Fibroblast of skin of right quadriceps (primary cell): ENCODE results near the gene SH3BGRL2.
A peak's percentile ranks its signal among the peaks of the same experiment; 100 is the strongest.
"Not testable (repeated sequence)": the region's sequence is repeated elsewhere in the genome, so short reads cannot be mapped to it uniquely, and the experiment has no call there.

ENCODE experiments used
- DNase-seq: peaks from one replicate; pipeline ENCODE4 v3.0.0-alpha.2; 2013

SH3BGRL2 gene

DNA sequence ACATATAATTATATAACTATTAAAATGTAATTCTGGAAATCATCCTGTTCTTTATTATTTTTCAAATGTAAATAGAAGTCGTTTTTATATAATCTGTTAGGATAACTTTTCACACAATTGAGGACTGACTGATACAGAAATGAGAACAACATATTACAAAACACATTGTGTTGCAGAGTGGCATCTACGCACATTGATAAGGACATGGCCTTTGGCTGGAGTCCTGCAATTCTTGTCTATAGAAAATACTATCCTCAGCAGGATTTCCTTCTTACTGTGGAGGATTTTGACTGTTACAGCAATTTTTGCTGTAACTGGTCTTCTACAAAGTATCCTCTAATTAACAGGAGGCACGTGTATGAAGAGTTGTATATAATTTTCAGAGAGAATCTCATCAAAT, 19.8 kb downstream of the SH3BGRL2 start:
- no peak for DNase-seq

DNA sequence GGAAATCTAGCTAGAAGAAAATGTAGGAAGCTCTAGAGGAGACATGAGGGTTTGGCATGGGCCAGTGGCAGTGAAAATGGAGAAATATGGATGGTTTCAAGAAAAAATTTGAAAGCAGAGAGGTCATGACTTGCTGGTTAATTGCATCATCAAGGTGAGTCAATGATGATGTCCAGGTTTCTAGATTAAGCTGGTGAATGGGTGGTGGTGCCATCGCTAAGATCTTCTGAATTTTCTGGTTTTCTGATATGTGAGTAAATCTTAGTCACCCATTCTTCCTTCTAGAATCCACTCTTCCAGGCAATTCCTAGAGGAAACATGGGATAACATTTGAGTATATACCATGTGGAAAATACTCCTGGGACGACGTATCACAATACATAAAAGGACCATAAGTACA, 25.0 kb downstream of the SH3BGRL2 start:
- DNase-seq, result no peak

DNA sequence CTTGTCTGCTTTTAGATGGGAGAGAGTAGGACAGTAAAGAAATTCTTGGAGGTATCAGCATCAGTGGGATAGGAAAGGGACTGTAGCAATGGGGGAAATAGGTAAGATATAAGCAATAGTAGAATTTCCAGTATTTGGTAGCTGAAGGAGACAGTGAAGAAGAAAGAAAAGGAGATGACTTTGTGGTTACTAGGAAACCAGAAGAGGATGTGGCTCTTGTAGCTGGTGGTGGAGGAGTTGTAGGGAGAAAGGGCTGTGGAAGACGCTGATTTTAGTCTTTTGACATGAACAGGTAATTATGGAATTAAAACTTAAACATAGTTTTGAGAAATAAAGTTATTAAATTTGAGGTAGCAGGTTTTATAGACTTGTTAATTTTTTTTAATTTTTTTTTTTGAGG, 26.1 kb downstream of the SH3BGRL2 start:
- no peak for DNase-seq

DNA sequence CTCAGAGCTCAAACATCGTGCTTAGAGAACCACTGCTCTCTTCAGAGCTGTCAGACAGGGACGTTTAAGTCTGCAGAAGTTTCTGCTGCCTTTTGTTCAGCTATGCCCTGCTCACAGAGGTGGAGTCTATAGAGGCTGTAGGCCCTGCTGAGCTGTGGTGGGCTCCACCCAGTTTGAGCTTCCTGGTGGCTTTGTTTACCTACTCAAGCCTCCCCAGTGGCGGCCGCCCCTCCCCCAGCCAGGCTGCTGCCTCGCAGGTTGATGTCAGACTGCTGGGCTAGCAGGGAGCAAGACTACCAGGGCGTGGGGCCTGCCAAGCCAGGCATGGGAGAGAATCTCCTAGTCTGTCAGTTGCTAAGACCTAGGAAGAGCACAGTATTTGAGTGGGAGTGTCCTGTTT, 32.5 kb downstream of the SH3BGRL2 start:
- DNase-seq, result not testable (repeated sequence)

DNA sequence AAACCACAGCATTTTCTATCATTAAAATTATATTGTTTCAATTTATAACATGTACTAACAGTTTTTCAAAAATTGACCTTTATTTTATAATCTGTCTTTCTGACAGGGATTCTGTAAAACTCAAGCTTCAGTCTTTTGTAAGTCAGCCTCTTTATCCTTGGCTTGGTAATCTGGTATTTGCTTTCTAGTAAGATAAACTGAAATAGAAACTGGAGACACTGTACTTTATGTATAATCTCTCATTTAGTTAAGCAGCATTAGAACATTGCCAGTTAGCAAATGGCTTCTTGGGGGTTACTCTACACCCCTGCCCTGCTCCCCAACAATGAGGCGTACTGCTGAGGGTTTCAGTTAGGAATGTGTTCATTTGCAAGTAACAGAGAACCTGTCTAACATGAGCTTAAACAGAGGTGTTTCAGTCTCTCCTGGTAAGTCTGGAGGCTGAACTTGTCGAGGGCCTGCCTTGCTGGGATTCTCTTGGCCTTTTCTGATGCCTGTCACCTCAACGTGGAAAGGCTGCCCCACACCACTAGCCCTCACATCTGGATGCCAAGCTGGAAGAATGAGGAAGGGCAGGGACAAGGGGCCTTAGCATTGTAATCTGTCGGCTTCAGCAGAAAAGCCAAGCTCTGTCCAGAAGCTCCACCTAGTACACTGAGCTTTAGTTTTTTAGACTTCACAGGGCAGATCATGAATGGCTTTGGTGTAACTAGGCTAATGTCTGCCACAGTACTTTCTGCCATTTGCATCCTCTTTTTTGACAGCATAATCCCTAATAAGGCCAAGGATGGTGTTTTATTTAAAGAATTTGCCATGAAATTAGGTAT, 34.8 kb downstream of the SH3BGRL2 start:
- DNase-seq, result no peak

DNA sequence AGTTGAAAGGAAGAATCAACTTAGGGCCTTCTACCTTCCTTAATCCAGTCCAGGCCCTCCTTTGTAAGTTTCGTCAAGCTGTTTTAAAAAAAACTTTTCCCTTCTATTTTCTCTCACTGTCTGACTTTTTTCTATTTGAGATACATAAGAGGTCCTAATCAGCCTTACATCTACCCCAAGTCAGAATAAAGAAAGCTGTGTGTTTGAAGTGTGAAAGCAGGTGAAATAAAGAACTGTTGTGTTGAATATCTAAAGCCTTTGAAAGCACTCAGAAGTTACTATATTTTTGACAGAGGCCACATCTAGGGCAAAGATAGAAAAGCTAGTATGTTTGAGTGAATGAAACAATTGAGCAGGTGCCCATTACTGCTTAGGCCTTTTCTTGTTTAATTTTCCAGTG, 35.5 kb downstream of the SH3BGRL2 start:
- DNase-seq, result no peak

DNA sequence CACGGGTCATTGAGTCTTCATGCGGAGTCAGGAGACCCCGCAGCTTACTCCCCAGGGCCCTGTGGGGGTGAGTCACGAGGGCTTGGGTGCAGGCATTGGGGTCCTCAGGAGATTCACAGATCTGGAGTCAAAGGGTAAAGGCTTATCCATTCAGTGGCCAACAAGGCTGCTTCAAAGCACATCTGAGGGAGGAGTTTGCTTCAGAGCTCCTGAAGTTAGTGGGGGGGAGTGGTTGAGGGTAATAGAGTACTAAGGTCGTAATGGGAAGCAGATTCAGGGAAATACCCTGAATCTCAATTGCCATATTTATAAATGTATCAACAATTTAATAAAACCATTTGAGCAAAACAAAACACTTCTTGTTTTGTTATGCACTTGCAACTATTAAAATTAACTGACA, 37.3 kb downstream of the SH3BGRL2 start:
- no peak for DNase-seq

DNA sequence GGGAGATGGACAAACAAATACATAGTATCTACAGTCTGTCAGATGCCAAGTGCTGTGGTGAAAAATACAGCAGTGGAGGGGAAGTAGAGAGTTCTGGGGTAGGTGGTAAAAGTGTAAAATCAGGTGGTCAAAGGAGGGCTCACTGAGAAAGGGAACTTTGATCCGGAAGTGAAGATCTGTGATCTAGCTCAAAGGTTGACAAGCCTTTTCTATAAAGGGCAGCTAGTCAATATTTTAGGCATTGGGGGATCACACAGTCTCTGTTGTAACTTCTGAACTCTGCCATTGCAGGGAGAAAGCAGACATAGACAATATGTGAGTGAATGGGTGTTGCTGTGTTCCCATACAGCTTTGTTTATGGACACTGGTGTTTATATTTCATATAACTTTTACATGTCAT, 38.6 kb downstream of the SH3BGRL2 start:
- DNase-seq, result no peak

DNA sequence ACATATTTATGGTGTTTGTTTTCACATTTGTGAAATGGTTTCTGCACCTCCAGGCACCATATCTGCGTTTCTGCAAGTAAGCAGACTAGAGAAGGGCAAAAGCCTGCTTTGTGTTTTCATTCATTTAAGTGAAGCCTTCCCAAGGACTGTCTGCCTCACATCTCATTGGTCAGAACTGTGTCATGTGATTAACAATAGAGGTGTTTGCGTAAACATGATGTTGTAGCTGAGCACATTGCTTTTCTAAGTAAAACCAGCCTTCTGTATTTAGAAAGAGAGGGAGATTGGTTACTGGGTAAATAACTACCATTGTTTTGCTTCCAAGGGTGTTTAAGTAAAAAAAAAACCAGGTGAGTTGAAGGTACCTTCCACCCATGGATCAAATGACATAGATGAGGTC, 39.7 kb downstream of the SH3BGRL2 start:
- no peak for DNase-seq

DNA sequence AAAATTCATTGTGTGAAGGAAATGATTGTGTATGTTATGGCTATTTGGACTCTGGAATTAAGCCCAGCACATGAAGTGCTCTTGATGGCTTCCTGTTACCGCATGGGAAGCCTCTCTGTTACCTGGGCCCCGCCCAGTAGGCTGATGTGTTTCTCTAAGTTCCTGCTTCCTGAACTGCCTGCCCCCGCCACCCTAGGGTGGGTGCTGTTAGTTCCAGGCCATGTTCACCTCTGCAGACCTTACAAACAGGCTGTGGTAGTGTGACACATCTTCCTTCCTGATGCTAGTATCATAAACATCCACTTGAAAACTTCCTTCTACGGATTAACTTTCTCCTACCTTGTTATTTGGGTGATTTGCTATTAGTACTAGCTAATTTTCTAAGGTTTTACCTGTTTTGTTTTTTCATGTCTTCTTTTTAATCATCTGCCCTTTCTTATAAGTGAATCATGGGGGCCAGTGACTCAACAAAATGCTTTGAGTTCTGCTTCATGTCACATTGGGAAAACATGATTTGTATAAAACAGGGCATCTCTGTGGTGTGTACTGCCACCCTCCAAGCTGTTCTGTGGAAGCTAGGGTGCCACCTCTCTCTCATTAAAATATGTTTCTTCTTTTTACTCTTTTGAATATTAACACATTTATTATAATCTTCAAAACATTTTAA, 40.6 kb downstream of the SH3BGRL2 start:
- no peak for DNase-seq

DNA sequence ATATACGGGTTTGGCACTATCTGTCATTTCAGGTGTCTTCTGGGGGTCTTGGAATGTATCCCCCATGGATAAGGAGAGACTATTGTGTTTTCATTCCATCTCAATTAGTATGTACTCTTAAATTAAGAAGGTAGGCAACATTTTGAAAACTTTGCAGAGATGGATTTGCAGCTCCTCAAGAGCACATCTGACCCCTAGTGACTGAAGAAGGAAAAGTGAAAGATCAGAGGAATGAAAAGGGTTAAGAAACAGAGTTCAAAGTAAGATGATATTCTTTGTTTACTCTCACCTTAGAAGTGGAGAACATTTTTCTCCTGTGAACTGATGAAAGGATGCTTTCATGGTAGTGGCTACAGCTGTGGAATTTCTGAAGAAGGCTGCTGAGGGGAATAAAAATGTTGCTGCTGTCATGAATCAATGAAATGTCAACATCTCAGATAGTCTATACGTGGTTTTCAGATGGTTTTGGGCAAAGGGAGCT, 41.5 kb downstream of the SH3BGRL2 start:
- DNase-seq, result peak; percentile 18

DNA sequence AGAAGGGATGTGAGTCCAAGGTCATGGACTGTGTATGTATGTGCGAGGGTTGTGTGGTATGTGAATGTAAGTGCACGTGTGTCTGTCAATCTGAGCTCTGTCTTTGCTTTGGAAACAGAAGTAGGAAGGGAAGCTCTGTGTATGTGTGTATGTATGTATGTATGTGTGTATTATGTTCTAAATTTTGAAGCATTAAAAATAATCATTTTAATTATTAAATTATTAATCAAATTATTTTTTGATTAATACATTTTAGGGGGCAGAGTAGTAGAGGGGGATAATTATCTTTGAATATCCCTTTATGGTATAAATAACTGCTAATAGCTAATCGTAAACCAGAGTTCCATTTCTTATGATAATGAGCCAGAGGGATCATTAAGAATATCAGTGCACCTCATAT, 42.8 kb downstream of the SH3BGRL2 start:
- no peak for DNase-seq

DNA sequence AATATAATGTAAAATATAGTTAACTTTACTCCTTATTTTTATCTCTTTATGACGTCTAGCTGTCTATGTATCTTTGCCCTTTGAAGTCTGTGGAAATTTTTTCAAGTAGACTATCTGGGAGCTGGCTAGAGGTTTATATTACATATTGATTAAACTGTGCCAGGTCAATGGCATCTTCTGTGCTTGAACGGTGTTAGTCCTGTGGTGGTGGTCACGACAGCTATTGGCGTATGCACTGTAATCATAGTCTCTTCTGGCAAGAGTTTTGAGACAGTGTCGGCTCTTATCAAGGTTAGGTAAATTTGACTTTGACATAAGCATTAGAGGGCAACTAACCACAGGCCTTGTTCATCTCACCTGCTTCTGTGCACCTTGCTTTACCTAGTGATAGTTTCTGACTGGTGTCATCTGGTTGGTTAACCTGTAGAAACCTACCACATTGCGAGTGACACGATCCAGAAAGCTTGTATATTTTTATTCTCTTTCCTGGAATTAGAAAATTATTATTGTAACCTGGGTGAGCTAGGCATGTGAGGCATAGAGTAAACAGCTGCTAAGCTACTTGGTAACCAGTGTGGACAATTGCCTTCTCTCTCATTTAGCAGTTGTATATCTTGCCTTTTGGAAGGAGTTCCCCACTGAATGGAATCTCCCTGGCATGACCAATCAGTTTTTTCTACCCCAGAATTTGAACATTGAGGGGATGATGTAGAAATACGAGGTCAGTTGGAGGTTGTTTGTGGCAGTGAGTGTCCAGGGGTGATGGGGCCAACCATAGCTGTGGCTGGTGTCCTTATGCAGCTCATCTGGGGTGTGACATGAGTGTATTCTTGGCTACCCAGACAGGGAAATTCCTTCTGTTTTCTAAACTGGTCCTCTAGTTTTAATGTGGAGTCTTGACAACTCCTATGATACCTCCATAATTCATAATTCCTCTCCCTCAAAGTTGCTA, 45.9 kb downstream of the SH3BGRL2 start:
- no peak for DNase-seq

DNA sequence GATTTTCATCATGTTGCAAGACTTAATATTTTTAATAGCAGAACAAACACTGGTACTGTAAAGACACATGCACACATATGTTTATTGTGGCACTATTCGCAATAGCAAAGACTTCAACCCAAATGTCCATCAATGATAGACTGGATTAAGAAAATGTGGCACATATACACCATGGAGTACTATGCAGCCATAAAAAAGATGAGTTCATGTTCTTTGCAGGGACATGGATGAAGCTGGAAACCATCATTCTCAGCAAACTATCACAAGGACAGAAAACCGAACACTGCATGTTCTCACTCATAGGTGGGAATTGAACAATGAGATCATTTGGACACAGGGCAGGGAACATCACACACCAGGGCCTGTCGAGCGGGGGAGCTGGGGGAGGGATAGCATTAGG, 51.6 kb downstream of the SH3BGRL2 start:
- DNase-seq, result not testable (repeated sequence)

DNA sequence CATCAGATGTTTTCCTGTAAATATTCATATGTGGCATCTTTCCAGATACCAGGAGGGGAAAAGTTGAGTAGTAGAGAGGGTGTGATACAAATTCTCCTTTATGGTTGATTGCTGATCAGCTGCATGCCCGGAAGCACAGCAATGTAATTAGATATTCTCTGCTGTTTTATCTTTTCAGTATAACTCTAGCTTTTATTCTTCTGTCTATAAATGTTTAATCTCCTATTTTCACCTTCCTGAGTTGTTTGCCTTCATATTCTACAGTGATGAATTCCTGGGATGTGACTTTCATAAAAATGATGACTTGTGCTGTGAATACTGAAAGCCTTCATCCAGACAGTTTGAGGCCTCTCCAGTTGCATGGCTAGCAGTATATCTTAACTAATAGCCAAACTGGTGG, 53.7 kb downstream of the SH3BGRL2 start:
- no peak for DNase-seq

DNA sequence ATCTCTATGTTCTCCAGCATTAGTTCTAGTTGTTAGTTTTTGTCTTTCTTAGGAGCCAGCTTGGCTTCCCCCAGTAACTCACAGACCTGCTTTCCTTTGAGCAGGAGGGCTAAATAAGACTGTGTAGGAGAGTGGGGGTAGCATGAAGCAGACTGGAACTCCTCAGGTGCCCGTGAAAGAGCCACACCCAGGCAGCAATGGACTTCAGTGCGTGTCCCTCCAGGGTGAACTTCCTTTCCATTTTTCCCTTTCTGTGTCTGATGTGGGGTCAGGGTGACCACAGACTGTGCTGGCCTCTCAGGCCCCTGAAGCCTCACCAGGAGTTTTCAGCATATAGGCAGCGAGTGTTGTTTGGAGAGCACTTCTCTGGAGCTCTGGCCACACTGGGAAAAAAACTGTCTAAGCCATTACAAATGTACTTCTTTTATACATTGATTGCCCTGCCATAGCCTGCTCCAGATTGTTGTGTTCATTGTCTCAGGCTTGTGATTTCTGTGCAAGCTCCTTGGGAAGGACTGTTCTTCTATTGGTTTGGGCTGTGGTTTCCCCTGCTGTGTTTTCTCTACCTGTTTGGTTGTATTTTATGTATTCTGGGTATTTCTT, 55.7 kb downstream of the SH3BGRL2 start:
- no peak for DNase-seq

DNA sequence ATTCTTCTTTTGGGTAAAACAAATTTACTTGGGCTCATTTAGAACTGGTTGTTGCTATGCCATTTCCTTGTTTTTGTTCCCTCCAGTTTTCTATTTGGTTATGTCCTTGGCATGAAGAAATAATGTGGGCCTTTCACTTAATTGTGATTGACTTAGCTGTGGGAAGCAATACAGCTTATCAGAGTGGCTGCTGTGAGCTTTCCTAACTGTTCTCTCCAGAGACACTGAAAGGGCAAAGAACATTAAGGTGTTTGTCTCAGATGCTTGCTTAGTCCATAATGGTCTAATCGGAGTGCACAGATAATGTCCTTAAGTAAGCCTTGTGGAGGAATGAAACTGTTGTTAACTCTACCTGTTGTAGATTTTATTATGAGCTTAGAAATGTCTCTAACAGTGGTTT, 56.6 kb downstream of the SH3BGRL2 start:
- no peak for DNase-seq

DNA sequence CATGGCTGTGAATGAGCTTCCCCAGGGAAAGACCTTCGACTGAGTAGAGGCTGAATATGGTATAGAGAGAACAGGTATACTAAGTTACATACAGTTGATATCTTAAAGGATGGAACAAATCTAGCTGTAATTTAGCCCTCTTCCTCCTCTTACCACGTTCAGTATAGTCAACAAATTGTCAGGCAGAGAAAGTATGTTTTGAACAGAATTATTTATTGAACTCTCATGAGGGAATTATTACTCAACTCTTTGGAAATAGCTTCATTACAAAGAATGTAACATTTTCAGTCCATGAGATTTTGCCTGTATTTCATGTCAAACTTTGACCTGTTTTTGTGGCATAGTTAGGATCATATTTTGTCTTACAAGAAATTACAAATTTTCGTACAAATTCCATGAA, 63.0 kb downstream of the SH3BGRL2 start:
- DNase-seq, result no peak

DNA sequence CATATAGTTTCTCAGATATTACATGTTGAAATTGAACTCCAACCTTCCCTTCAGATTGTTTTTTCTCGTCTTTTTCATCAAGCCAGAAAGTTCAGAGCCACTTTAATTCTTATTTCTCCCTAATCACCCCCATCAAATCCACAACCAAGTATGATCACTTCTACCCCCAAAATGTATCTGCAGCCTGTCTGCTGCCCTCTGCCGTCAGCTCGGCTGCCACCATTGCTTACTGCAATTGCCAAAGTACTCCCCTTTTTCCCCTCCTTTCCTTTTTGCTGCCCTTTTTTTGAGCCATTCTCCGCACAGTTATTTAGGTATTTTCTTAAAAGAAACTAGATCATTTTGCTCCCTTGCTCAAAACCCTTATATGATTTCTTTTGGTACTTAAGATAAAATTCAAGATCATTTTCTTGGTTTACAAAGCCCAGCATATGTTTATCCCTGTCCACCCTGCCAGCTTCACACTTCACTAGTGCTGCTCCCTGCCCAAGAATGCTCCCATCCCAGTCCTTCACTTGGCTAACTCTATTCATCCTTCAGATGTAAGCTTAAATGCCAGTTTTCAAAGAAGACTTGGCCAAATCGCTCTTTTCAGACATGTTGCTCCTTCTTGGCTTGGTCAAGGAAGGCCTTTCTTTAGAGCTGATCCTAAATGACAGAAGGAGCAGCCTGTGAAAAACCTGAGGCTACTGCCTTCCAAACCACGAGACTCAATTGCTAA, 63.7 kb downstream of the SH3BGRL2 start:
- no peak for DNase-seq

DNA sequence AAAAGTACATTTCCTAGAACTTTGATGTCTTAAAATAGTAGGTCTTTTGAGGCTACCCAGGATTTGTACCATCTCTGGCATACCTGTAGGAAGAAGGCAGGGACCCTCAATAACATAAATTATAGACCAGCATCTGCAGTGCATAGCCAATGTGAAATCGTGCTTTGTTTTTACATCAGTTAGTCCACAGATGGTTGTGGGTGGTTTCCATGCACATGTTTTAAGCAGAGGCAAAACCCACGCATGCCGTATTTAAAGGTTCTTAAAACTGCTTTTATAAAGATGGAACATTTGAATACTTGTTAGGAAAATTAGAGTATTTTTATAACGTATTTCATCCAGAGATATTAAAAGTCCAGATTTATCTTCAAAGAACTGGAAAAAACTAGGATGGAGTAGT, 66.3 kb downstream of the SH3BGRL2 start:
- DNase-seq, result no peak

DNA sequence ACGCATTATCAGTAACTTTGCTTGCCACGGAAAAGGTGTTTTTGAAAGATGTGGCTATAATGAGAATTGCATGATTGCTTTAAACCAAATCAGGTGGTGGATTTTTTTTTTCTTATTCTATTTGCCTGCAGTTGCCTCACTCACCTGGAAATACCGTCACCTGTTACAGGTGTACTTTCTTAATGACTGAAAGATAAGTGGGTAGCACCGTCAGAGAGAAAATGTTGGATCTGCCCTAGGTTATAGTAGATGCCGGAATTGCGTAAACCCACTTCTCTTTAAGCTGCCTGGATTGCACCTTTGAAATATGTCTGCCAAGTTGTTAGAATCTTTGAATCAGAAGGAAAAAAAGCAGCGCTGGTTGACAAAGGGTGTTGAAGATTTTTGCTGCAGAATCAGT, 68.5 kb downstream of the SH3BGRL2 start:
- no peak for DNase-seq

DNA sequence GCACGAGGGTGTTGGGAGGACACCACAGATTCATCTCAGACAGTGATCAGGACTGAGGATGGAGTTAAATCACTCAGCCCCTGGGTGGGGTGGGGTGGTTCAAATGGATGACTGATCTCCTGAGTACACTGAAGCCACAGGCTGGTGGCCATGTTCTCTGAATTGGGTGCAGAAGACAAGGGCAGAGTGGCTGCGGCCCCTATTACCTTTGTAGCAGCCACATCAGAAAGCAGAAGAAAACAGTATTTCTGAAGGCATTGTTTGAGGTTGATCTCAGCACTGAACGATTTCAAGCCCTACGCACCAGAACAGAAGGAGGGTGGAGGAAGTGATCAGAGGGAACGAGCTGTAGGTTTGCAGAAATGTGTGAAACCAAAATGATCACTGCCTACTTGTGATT, 71.6 kb downstream of the SH3BGRL2 start:
- DNase-seq, result no peak
